Measurements from ENCODE around the gene SOS1. TPM values are rescaled to one million over a fixed set of nuclear protein-coding genes. Genes with fewer than 3 reads are reported as not detected.

SOS1 gene
- total and polyA plus RNA-seq, 2 donors from 2014 or later = 5.5 to 33.4 TPM

DNA sequence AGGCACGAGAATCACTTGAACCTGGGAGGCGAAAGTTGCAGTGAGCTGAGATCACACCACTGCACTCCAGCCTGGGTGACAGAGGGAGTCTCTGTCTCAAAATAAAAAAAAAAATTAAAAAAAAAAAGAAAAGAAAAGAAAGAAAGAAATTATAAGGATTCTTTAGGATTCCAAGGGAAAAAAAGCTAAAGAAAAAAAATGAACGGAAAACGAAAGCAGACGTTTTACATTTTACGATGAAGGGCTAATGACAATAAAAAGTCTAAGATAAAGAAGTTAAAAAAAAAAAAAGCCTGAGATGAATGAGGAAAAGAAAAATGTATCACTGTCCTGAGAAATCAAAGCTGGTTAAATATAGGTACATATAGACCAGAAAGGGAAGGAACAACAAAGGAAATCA is 58.5 kb downstream of the SOS1 start:
- DNase-seq = no peak
- H3K27me3 ChIP-seq (ENCODE audit: control insufficient read depth, insufficient read depth, low read length) = no peaks in the 10 kb centered on the region
- H3K9ac ChIP-seq (ENCODE audit: low read length in 3 of 3) = no peak overlapping the region
- H3K4me3 ChIP-seq (ENCODE audit: low read length in 3 of 3) = no peak overlapping the region
- no peaks in the 10 kb centered on the region for H3K4me1 ChIP-seq (ENCODE audit: control insufficient read depth in 2 of 3, insufficient read depth in 2 of 3, low read depth in 1 of 3, low read length in 3 of 3)
- intact Hi-C loops (cut with DNase I) = loop anchor here (5.0 kb wide), 1 partner anchor 165 kb away; no protein-coding TSS in a partner anchor
- no peaks in the 10 kb centered on the region for H3K9me3 ChIP-seq (ENCODE audit: control insufficient read depth in 2 of 3, insufficient read depth in 1 of 3, low read length in 3 of 3)
- FAIRE-seq = peak; percentile 8
- peaks cover 2 to 5% (median 3%) of the 10 kb centered on the region in 3 donors for H3K36me3 ChIP-seq (ENCODE audit: control insufficient read depth in 2 of 3, insufficient read depth in 3 of 3, low read length in 3 of 3)
- H3K27ac ChIP-seq (ENCODE audit: low read depth in 2 of 2, low read length in 2 of 2) = no peak overlapping the region
- TF ChIP-seq, protein P1, sequence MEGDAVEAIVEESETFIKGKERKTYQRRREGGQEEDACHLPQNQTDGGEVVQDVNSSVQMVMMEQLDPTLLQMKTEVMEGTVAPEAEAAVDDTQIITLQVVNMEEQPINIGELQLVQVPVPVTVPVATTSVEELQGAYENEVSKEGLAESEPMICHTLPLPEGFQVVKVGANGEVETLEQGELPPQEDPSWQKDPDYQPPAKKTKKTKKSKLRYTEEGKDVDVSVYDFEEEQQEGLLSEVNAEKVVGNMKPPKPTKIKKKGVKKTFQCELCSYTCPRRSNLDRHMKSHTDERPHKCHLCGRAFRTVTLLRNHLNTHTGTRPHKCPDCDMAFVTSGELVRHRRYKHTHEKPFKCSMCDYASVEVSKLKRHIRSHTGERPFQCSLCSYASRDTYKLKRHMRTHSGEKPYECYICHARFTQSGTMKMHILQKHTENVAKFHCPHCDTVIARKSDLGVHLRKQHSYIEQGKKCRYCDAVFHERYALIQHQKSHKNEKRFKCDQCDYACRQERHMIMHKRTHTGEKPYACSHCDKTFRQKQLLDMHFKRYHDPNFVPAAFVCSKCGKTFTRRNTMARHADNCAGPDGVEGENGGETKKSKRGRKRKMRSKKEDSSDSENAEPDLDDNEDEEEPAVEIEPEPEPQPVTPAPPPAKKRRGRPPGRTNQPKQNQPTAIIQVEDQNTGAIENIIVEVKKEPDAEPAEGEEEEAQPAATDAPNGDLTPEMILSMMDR (IDR thresholded peaks at IDR 0.05; ENCODE audit: borderline replicate concordance, extremely low read depth, insufficient read depth) = no peak

DNA sequence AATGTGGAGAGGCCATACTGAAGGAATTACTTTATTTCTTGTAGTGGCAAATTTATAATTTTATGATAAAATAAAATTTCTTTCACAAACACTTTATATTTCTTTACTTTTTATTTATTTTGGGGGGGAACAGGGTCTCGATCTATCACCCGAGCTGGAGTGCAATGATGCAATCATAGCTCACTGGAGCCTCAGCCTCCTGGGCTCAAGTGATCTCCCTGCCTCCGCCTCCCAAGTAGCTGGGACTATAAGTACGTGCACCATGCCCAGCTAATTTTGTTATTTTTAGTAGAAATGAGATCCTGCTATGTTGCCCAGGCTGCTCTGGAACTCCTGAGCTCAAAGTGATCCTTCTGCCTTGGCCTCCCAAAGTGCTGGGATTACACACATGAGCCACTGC is 59.6 kb downstream of the SOS1 start:
- H3K4me3 ChIP-seq (ENCODE audit: low read length in 3 of 3) = no peak overlapping the region
- H3K9ac ChIP-seq (ENCODE audit: low read length in 3 of 3) = no peak overlapping the region
- no peaks in the 10 kb centered on the region for H3K27me3 ChIP-seq (ENCODE audit: control insufficient read depth, insufficient read depth, low read length)
- intact Hi-C loops (cut with DNase I) = loop anchor here (5.0 kb wide), 1 partner anchor 166 kb away; no protein-coding TSS in a partner anchor
- TF ChIP-seq, protein P1 (IDR thresholded peaks at IDR 0.05; ENCODE audit: borderline replicate concordance, extremely low read depth, insufficient read depth) = no peak
- DNase-seq (no peak), FAIRE-seq (no peak)
- no peaks in the 10 kb centered on the region for H3K9me3 ChIP-seq (ENCODE audit: control insufficient read depth in 2 of 3, insufficient read depth in 1 of 3, low read length in 3 of 3)
- H3K4me1 ChIP-seq (ENCODE audit: control insufficient read depth in 2 of 3, insufficient read depth in 2 of 3, low read depth in 1 of 3, low read length in 3 of 3) = no peaks in the 10 kb centered on the region
- no peak overlapping the region for H3K27ac ChIP-seq (ENCODE audit: low read depth in 2 of 2, low read length in 2 of 2)
- H3K36me3 ChIP-seq (ENCODE audit: control insufficient read depth in 2 of 3, insufficient read depth in 3 of 3, low read length in 3 of 3) = peaks cover under 1 to 5% (median 2%) of the 10 kb centered on the region in 3 donors

DNA sequence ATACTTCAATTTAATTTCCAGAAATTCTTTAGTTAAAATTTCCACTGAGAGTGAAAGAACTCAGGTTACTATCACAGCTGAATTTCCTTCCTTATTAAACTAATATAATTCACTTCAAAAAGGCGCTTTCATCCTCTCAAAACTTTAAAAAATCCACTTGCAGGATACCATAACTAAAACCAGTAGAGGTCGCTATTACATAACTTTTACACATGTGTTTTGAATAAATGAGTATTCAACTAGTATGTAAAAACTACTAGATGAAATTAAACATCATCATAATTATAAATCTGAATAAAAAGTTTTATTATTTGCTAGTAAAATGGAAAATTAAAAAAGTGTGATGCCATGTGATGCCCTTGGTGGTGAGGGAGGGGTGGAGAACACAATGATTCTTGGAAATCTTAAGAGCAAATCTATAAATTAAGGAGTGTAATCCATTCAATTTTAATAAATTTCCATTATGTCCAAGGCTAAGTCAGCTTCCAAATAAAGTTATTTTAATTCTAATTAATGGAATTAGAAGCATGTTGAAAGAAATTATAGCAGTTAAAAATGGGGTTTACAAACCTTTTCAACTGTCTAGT is 61.4 kb downstream of the SOS1 start:
- no peaks in the 10 kb centered on the region for H3K36me3 ChIP-seq (ENCODE audit: control insufficient read depth in 2 of 3, insufficient read depth in 3 of 3, low read length in 3 of 3)
- H3K4me3 ChIP-seq (ENCODE audit: low read length in 3 of 3) = no peak overlapping the region
- intact Hi-C loops (cut with DNase I) = no loop called here
- TF ChIP-seq, protein P1 (IDR thresholded peaks at IDR 0.05; ENCODE audit: borderline replicate concordance, extremely low read depth, insufficient read depth) = peak; percentile 64
- H3K27me3 ChIP-seq (ENCODE audit: control insufficient read depth, insufficient read depth, low read length) = no peaks in the 10 kb centered on the region
- peak; percentile 99 for FAIRE-seq
- no peak overlapping the region for H3K9ac ChIP-seq (ENCODE audit: low read length in 3 of 3)
- H3K27ac ChIP-seq (ENCODE audit: low read depth in 2 of 2, low read length in 2 of 2) = no peak overlapping the region
- DNase-seq = peak in 2 of 5 donors; percentile 47 to 64
- no peaks in the 10 kb centered on the region for H3K9me3 ChIP-seq (ENCODE audit: control insufficient read depth in 2 of 3, insufficient read depth in 1 of 3, low read length in 3 of 3)
- no peaks in the 10 kb centered on the region for H3K4me1 ChIP-seq (ENCODE audit: control insufficient read depth in 2 of 3, insufficient read depth in 2 of 3, low read depth in 1 of 3, low read length in 3 of 3)
